GM23338 (cell line): ENCODE results near the gene PLS1. TPM values are rescaled to one million over a fixed set of nuclear protein-coding genes. Genes with fewer than 3 reads are reported as not detected.

ENCODE experiments used
- ATAC-seq: fragments of 200-7000 bp; cut with Tn5 transposase; 3 replicates; pipeline ENCODE4 v1.9.1; 2020
- DNase-seq: peaks from one replicate; pipeline ENCODE4 v3.0.0-alpha.2; 2015; ENCODE audit warnings: low spot score
- H2AFZ ChIP-seq: fragments of 200-600 bp; sonication (generic); 2 replicates; pipeline ENCODE4 v1.8.0; 2016; ENCODE audit warnings: antibody characterized with exemption, mild to moderate bottlenecking, moderate library complexity
- H3F3A ChIP-seq: fragments of 200-600 bp; sonication (generic); replicated peaks from 2 replicates; pipeline ENCODE4 v1.8.0; 2017; ENCODE audit warnings: antibody characterized with exemption, mixed run types, low read depth
- H3K27ac ChIP-seq: fragments of 200-600 bp; sonication (generic); 2 replicates; pipeline ENCODE4 v1.6.1; 2016; ENCODE audit warnings: low read depth
- H3K27me3 ChIP-seq: fragments of 200-600 bp; sonication (generic); 2 replicates; pipeline ENCODE4 v1.8.0; 2016; ENCODE audit warnings: mild to moderate bottlenecking, mixed run types, moderate library complexity; ENCODE audit not compliant: insufficient read depth
- H3K36me3 ChIP-seq: fragments of 200-600 bp; sonication (generic); 2 replicates; pipeline ENCODE4 v1.8.0; 2016; ENCODE audit warnings: mild to moderate bottlenecking; ENCODE audit not compliant: insufficient read depth
- H3K4me1 ChIP-seq: fragments of 200-600 bp; sonication (generic); 2 replicates; pipeline ENCODE4 v1.8.0; 2016; ENCODE audit warnings: mild to moderate bottlenecking, moderate library complexity; ENCODE audit not compliant: insufficient read depth
- H3K4me2 ChIP-seq: fragments of 200-600 bp; sonication (generic); 2 replicates; pipeline ENCODE4 v1.7.1; 2017; ENCODE audit warnings: mixed run types
- H3K4me3 ChIP-seq: fragments of 200-600 bp; sonication (generic); 2 replicates; pipeline ENCODE4 v1.6.1; 2016; ENCODE audit warnings: mixed run types
- H3K79me2 ChIP-seq: fragments of 200-600 bp; sonication (generic); replicated peaks from 2 replicates; pipeline ENCODE4 v1.8.0; 2017; ENCODE audit warnings: mild to moderate bottlenecking; ENCODE audit not compliant: insufficient read depth
- H3K9me2 ChIP-seq: fragments of 200-600 bp; sonication (generic); 2 replicates; pipeline ENCODE4 v1.8.0; 2017; ENCODE audit not compliant: insufficient read depth
- H4K20me1 ChIP-seq: fragments of 200-600 bp; sonication (generic); replicated peaks from 2 replicates; pipeline ENCODE4 v1.8.0; 2017; ENCODE audit warnings: mild to moderate bottlenecking; ENCODE audit not compliant: insufficient read depth
- H3K27ac Mint-ChIP-seq: 2 replicates; pipeline ENCODE4 v1.8.0; 2020; ENCODE audit warnings: inconsistent platforms, mild to moderate bottlenecking, moderate library complexity, mixed read lengths
- H3K27me3 Mint-ChIP-seq: 3 replicates; pipeline ENCODE4 v1.8.0; 2022; ENCODE audit warnings: low read depth, mild to moderate bottlenecking, moderate library complexity, mixed read lengths, inconsistent platforms; ENCODE audit not compliant: insufficient read depth, poor library complexity
- H3K36me3 Mint-ChIP-seq: 3 replicates; pipeline ENCODE4 v1.8.0; 2021; ENCODE audit warnings: low read depth, mild to moderate bottlenecking, inconsistent platforms, moderate library complexity, mixed read lengths
- H3K4me1 Mint-ChIP-seq: 3 replicates; pipeline ENCODE4 v1.8.0; 2020; ENCODE audit warnings: mild to moderate bottlenecking, inconsistent platforms, mixed read lengths
- H3K4me3 Mint-ChIP-seq: 3 replicates; pipeline ENCODE4 v1.8.0; 2021; ENCODE audit warnings: moderate library complexity, mild to moderate bottlenecking, inconsistent platforms, mixed read lengths
- H3K9me3 Mint-ChIP-seq: 3 replicates; pipeline ENCODE4 v1.8.0; 2020; ENCODE audit warnings: moderate library complexity, mild to moderate bottlenecking, inconsistent platforms, mixed read lengths
- CREB1 ChIP-seq: fragments of 250-450 bp; sonication (Bioruptor Pico); IDR thresholded peaks from 2 replicates; pipeline ENCODE4 v1.5.0; 2020; ENCODE audit warnings: low read depth, mild to moderate bottlenecking, moderate library complexity
- ETS1 ChIP-seq: IDR thresholded peaks from 2 replicates; pipeline ENCODE4 v1.6.1; 2016; ENCODE audit warnings: antibody characterized with exemption
- EZH2 ChIP-seq: fragments of 200-600 bp; sonication (generic); IDR thresholded peaks from one replicate; pipeline ENCODE4 v1.8.0; 2017; ENCODE audit warnings: antibody characterized with exemption, mild to moderate bottlenecking, low read depth; ENCODE audit not compliant: unreplicated experiment
- EZH2phosphoT487 ChIP-seq: fragments of 200-600 bp; sonication (generic); IDR thresholded peaks from one replicate; pipeline ENCODE4 v1.8.1; 2018; ENCODE audit warnings: antibody characterized with exemption; ENCODE audit not compliant: unreplicated experiment
- JUNB ChIP-seq: IDR thresholded peaks from one replicate; pipeline ENCODE4 v1.6.1; 2016; ENCODE audit warnings: antibody characterized with exemption; ENCODE audit not compliant: unreplicated experiment
- NANOG ChIP-seq: IDR thresholded peaks from 2 replicates; pipeline ENCODE4 v1.6.1; 2016; ENCODE audit warnings: antibody characterized with exemption, borderline replicate concordance
- POLR2AphosphoS5 ChIP-seq: IDR thresholded peaks from 2 replicates; pipeline ENCODE4 v1.6.1; 2016; ENCODE audit warnings: antibody characterized with exemption, low read depth
- REST ChIP-seq: IDR thresholded peaks from one replicate; pipeline ENCODE4 v1.6.1; 2018; ENCODE audit warnings: antibody characterized with exemption; ENCODE audit not compliant: unreplicated experiment
- STAT1 ChIP-seq: IDR thresholded peaks from one replicate; pipeline ENCODE4 v1.6.1; 2016; ENCODE audit warnings: antibody characterized with exemption; ENCODE audit not compliant: unreplicated experiment
- ZNF114 ChIP-seq: fragments of 250-450 bp; sonication (Bioruptor Pico); IDR thresholded peaks from 2 replicates; pipeline ENCODE4 v1.5.0; 2020; ENCODE audit warnings: mild to moderate bottlenecking, moderate library complexity
- ZNF331 ChIP-seq: fragments of 250-450 bp; sonication (Bioruptor Pico); IDR thresholded peaks from 2 replicates; pipeline ENCODE4 v1.5.0; 2020; ENCODE audit warnings: low read depth, mild to moderate bottlenecking, moderate library complexity
- polyA plus RNA-seq: library from polyadenylated mRNA; unstranded; fragments of >200 nt; fragmentation: Nextera tagmentation; extraction: Ambion mirVana; gene quantifications from 2 replicates; pipeline ENCODE4 v1.2.1, GENCODE V29; 2016
- total RNA-seq: library from RNA; depleted of rRNA; stranded (reverse); fragments of >200 nt; shearing (Covaris generic); gene quantifications from 2 replicates; pipeline ENCODE4 v1.2.3, GENCODE V29; 2014
- TF ChIP-seq, protein P1 (sequence below), 2 experiments: fragments of 200-600 bp in 1 of 2; sonication (generic) in 1 of 2; conservative IDR thresholded peaks; 2 replicates each; pipeline versions ENCODE4 v1.5.1 to v1.6.1; 2016 to 2017; ENCODE audit warnings: antibody characterized with exemption in 2 of 2, low read depth in 2 of 2, mild to moderate bottlenecking in 2 of 2, moderate library complexity in 1 of 2
- TF ChIP-seq, protein P2 (sequence below): fragments of 250-450 bp; sonication (Bioruptor Pico); IDR thresholded peaks from 2 replicates; pipeline ENCODE4 v1.5.0; 2020; ENCODE audit warnings: mild to moderate bottlenecking, moderate library complexity

The PLS1 gene
- total and polyA plus RNA-seq, 2 experiments from 2014 or later, result 18.4 to 42.2 TPM

DNA sequence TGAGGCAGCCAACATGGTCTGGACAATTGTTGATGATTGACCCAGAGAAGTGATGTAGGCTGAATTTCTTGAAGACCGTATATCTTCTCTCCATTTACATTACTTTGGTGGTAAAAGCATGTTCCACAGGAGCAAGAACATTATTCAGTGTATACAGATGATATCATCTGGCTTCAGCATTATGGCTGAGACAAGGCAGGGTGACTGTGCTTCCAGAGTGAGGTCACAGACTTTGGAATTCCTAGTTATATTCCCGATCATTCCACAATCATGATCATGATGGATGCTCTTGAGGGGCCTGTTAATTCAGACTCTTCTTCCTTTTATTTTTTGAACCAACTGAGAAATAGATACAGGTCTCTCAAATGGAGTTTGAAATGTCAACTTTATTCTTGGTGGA is 19.0 kb downstream of the PLS1 start:
- H2AFZ ChIP-seq, result no peak overlapping the region
- no peaks in the 10 kb centered on the region; the same call in 1 of the 2 replicates for H3K4me1 ChIP-seq
- no peaks in the 10 kb centered on the region for H3K27me3 Mint-ChIP-seq
- no peak overlapping the region for H3K4me3 Mint-ChIP-seq
- H3K27ac ChIP-seq, result no peak overlapping the region
- DNase-seq (no peak), ATAC-seq (no peak)
- no peaks in the 10 kb centered on the region for H3K9me3 Mint-ChIP-seq
- TF ChIP-seq ETS1, result no peak
- TF ChIP-seq CREB1 (CRISPR knock-in tag), result no peak
- no peak for TF ChIP-seq EZH2phosphoT487
- TF ChIP-seq, protein P1, sequence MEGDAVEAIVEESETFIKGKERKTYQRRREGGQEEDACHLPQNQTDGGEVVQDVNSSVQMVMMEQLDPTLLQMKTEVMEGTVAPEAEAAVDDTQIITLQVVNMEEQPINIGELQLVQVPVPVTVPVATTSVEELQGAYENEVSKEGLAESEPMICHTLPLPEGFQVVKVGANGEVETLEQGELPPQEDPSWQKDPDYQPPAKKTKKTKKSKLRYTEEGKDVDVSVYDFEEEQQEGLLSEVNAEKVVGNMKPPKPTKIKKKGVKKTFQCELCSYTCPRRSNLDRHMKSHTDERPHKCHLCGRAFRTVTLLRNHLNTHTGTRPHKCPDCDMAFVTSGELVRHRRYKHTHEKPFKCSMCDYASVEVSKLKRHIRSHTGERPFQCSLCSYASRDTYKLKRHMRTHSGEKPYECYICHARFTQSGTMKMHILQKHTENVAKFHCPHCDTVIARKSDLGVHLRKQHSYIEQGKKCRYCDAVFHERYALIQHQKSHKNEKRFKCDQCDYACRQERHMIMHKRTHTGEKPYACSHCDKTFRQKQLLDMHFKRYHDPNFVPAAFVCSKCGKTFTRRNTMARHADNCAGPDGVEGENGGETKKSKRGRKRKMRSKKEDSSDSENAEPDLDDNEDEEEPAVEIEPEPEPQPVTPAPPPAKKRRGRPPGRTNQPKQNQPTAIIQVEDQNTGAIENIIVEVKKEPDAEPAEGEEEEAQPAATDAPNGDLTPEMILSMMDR (conservative IDR thresholded peaks at IDR 0.05; ENCODE audit: low read depth in 2 of 2), result no peak
- no peak for TF ChIP-seq REST
- TF ChIP-seq ZNF114, result no peak
- no peak for TF ChIP-seq NANOG
- TF ChIP-seq ZNF331 (CRISPR knock-in tag), result no peak
- no peak for TF ChIP-seq JUNB
- TF ChIP-seq EZH2, result no peak
- no peak for TF ChIP-seq POLR2AphosphoS5
- TF ChIP-seq STAT1, result no peak
- TF ChIP-seq, protein P2, sequence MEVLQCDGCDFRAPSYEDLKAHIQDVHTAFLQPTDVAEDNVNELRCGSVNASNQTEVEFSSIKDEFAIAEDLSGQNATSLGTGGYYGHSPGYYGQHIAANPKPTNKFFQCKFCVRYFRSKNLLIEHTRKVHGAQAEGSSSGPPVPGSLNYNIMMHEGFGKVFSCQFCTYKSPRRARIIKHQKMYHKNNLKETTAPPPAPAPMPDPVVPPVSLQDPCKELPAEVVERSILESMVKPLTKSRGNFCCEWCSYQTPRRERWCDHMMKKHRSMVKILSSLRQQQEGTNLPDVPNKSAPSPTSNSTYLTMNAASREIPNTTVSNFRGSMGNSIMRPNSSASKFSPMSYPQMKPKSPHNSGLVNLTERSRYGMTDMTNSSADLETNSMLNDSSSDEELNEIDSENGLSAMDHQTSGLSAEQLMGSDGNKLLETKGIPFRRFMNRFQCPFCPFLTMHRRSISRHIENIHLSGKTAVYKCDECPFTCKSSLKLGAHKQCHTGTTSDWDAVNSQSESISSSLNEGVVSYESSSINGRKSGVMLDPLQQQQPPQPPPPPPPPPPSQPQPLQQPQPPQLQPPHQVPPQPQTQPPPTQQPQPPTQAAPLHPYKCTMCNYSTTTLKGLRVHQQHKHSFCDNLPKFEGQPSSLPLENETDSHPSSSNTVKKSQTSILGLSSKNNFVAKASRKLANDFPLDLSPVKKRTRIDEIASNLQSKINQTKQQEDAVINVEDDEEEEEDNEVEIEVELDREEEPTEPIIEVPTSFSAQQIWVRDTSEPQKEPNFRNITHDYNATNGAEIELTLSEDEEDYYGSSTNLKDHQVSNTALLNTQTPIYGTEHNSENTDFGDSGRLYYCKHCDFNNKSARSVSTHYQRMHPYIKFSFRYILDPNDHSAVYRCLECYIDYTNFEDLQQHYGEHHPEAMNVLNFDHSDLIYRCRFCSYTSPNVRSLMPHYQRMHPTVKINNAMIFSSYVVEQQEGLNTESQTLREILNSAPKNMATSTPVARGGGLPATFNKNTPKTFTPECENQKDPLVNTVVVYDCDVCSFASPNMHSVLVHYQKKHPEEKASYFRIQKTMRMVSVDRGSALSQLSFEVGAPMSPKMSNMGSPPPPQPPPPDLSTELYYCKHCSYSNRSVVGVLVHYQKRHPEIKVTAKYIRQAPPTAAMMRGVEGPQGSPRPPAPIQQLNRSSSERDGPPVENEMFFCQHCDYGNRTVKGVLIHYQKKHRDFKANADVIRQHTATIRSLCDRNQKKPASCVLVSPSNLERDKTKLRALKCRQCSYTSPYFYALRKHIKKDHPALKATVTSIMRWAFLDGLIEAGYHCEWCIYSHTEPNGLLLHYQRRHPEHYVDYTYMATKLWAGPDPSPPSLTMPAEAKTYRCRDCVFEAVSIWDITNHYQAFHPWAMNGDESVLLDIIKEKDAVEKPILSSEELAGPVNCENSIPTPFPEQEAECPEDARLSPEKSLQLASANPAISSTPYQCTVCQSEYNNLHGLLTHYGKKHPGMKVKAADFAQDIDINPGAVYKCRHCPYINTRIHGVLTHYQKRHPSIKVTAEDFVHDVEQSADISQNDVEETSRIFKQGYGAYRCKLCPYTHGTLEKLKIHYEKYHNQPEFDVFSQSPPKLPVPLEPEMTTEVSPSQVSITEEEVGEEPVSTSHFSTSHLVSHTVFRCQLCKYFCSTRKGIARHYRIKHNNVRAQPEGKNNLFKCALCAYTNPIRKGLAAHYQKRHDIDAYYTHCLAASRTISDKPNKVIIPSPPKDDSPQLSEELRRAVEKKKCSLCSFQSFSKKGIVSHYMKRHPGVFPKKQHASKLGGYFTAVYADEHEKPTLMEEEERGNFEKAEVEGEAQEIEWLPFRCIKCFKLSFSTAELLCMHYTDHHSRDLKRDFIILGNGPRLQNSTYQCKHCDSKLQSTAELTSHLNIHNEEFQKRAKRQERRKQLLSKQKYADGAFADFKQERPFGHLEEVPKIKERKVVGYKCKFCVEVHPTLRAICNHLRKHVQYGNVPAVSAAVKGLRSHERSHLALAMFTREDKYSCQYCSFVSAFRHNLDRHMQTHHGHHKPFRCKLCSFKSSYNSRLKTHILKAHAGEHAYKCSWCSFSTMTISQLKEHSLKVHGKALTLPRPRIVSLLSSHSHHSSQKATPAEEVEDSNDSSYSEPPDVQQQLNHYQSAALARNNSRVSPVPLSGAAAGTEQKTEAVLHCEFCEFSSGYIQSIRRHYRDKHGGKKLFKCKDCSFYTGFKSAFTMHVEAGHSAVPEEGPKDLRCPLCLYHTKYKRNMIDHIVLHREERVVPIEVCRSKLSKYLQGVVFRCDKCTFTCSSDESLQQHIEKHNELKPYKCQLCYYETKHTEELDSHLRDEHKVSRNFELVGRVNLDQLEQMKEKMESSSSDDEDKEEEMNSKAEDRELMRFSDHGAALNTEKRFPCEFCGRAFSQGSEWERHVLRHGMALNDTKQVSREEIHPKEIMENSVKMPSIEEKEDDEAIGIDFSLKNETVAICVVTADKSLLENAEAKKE (CRISPR knock-in tag), result no peak
- no peaks in the 10 kb centered on the region for H3K36me3 ChIP-seq
- no peaks in the 10 kb centered on the region for H3F3A ChIP-seq
- H3K79me2 ChIP-seq, result no peaks in the 10 kb centered on the region
- H3K27ac Mint-ChIP-seq, result no peak overlapping the region
- no peak overlapping the region for H3K4me3 ChIP-seq
- no peaks in the 10 kb centered on the region for H3K27me3 ChIP-seq
- no peaks in the 10 kb centered on the region for H3K36me3 Mint-ChIP-seq
- no peaks in the 10 kb centered on the region for H3K9me2 ChIP-seq
- no peaks in the 10 kb centered on the region; the same call in 1 of the 2 replicates for H4K20me1 ChIP-seq
- no peak overlapping the region for H3K4me2 ChIP-seq
- peaks cover 10% of the 10 kb centered on the region for H3K4me1 Mint-ChIP-seq
